SU-DHL-6 (cell line): ENCODE results near the gene IMPDH2.

Source experiments
- EZH2phosphoT487 ChIP-seq: fragments of 200-600 bp; sonication (generic), shearing (Covaris generic); conservative IDR thresholded peaks from 2 replicates; pipeline ENCODE4 v1.6.1; 2018; ENCODE audit warnings: mild to moderate bottlenecking, antibody characterized with exemption, low read length, moderate library complexity, mixed read lengths
- TF ChIP-seq, protein P1 (sequence below): fragments of 200-600 bp; sonication (generic); IDR thresholded peaks from one replicate; pipeline ENCODE4 v1.5.1; 2017; ENCODE audit warnings: antibody characterized with exemption, mild to moderate bottlenecking, low read length, moderate library complexity; ENCODE audit not compliant: insufficient read depth, poor library complexity, severe bottlenecking

- TF ChIP-seq, protein P1, sequence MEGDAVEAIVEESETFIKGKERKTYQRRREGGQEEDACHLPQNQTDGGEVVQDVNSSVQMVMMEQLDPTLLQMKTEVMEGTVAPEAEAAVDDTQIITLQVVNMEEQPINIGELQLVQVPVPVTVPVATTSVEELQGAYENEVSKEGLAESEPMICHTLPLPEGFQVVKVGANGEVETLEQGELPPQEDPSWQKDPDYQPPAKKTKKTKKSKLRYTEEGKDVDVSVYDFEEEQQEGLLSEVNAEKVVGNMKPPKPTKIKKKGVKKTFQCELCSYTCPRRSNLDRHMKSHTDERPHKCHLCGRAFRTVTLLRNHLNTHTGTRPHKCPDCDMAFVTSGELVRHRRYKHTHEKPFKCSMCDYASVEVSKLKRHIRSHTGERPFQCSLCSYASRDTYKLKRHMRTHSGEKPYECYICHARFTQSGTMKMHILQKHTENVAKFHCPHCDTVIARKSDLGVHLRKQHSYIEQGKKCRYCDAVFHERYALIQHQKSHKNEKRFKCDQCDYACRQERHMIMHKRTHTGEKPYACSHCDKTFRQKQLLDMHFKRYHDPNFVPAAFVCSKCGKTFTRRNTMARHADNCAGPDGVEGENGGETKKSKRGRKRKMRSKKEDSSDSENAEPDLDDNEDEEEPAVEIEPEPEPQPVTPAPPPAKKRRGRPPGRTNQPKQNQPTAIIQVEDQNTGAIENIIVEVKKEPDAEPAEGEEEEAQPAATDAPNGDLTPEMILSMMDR, result no peak
- no peak for TF ChIP-seq EZH2phosphoT487
These were observed 22.7 kb downstream of the IMPDH2 start for GRCh38 chr3:49006408-49007067.
